ENCODE results near the gene WEE1. TPM values are rescaled to one million over a fixed set of nuclear protein-coding genes. Genes with fewer than 3 reads are reported as not detected.
A peak's percentile ranks its signal among the peaks of the same experiment; 100 is the strongest.

The WEE1 gene
- total and polyA plus RNA-seq, 8 donors: 2.6 to 10.7 (median 6.2) TPM

- TF ChIP-seq CTCF (IDR thresholded peaks at IDR 0.05): no peak
These were observed 10.2 kb upstream of the WEE1 start for GRCh38 chr11:9563196-9563730.

GRCh38 chr11:9565822-9566560, 7.5 kb upstream of the WEE1 start:
- DNase-seq: peak in 4 of 6 donors; percentile 27 to 56 (median 44)
- intact Hi-C loops (cut with DNase I): no loop called here

More at GRCh38 chr11:9563196-9563730, 10.2 kb upstream of the WEE1 start:
- ATAC-seq (no peak), DNase-seq (no peak), FAIRE-seq (no peak)
- Histone ChIP-seq H3K4me3 (no peak overlapping the region), H3K27me3 (no peaks in the 10 kb centered on the region), H3K36me3 (no peaks in the 10 kb centered on the region), H3K27ac (no peak overlapping the region), H3K9me3 (no peaks in the 10 kb centered on the region), H3K4me1 (peaks cover 17 to 23% (median 18%) of the 10 kb centered on the region in 3 donors)
- intact Hi-C loops (cut with DNase I): no loop called here
- 97 to 100% methylated on average over 1 of the region's 1 CpG for WGBS, 2 donors

GRCh38 chr11:9566561-9567063, 6.9 kb upstream of the WEE1 start:
- Histone ChIP-seq H3K27ac (peak overlapping the region; percentile 43 to 96 (median 77)), H3K9me3 (no peaks in the 10 kb centered on the region), H3K27me3 (no peaks in the 10 kb centered on the region), H3K4me3 (no peak overlapping the region), H3K36me3 (no peaks in the 10 kb centered on the region), H3K4me1 (peaks cover 30 to 34% (median 32%) of the 10 kb centered on the region in 3 donors)
- no peak for FAIRE-seq
- no peak for TF ChIP-seq CTCF (IDR thresholded peaks at IDR 0.05)
- intact Hi-C loops (cut with DNase I): no loop called here
- ATAC-seq: peak in 1 of 4 donors; percentile 3
- no peak for DNase-seq
- 87% methylated on average over 3 of the region's 3 CpGs for WGBS, 2 donors

More at GRCh38 chr11:9565822-9566560, 7.5 kb upstream of the WEE1 start:
- H3K27me3 ChIP-seq: no peaks in the 10 kb centered on the region
- FAIRE-seq (peak; percentile 92), ATAC-seq (peak; percentile 60 to 80 (median 66))
- no peaks in the 10 kb centered on the region for H3K36me3 ChIP-seq
- TF ChIP-seq CTCF (IDR thresholded peaks at IDR 0.05): no peak
- H3K4me1 ChIP-seq: peaks cover 30 to 34% (median 32%) of the 10 kb centered on the region in 3 donors
- WGBS, 2 donors: 20 to 28% methylated on average over 7 of the region's 7 CpGs
- H3K4me3 ChIP-seq: no peak overlapping the region
- H3K9me3 ChIP-seq: no peaks in the 10 kb centered on the region
- peak overlapping the region; percentile 43 to 96 (median 77) for H3K27ac ChIP-seq

- DNase-seq (no peak), FAIRE-seq (no peak), ATAC-seq (no peak)
- peaks cover 30 to 34% (median 32%) of the 10 kb centered on the region in 3 donors for H3K4me1 ChIP-seq
- intact Hi-C loops (cut with DNase I): no loop called here
- 92 to 98% methylated on average over 5 of the region's 5 CpGs for WGBS, 2 donors
- no peaks in the 10 kb centered on the region for H3K27me3 ChIP-seq
- no peaks in the 10 kb centered on the region for H3K36me3 ChIP-seq
- peak overlapping the region in 2 of 4 donors; percentile 93 to 96 for H3K27ac ChIP-seq
- no peak overlapping the region for H3K4me3 ChIP-seq
- H3K9me3 ChIP-seq: no peaks in the 10 kb centered on the region
- no peak for TF ChIP-seq CTCF (IDR thresholded peaks at IDR 0.05)
These were observed 6.1 kb upstream of the WEE1 start for GRCh38 chr11:9567401-9567800.
